Heart left ventricle (tissue), 13 donors: ENCODE results near the gene ADAM19.

Experiments used
- CTCF ChIP-seq, 12 donors: fragments of 200-600 bp; sonication (generic) in 4 of 12; IDR thresholded peaks; one replicate each; pipeline versions ENCODE4 v1.5.0 to v1.8.0; 2018 to 2022; ENCODE audit warnings: antibody characterized with exemption in 12 of 12, mild to moderate bottlenecking in 5 of 12
- POLR2A ChIP-seq, 2 donors: fragments of 450-650 bp; IDR thresholded peaks; one replicate each; pipeline ENCODE4 v1.6.1; 2017; ENCODE audit warnings: antibody characterized with exemption in 2 of 2, mild to moderate bottlenecking in 2 of 2, moderate library complexity in 2 of 2
- donor health status: ischemic (EF 13 %, LVEDD 7.1; RV severe dilation, severe dysfunction).
- donor health status: DM: no; HTN: yes; CAD: no.
- donor health status: DM: no; HTN: no; CAD: no.
- donor health status: ischemic (EF 25% LVEDD 6.9; RV normal size, moderate dysfunction).
- donor health status: ischemic (EF 25% LVEDD 5.7; RV mildly dilated, moderate dysfunction).
- donor health status: ischemic (EF 35%, LVEDD 5.7; RV mildly dilated, moderate dysfunction).
- donor health status: nonischemic (EF 11% LVEDD 7.7; RV severe dilation, severe dysfunction).
- donor health status: DM: yes; HTN: yes; CAD: no.
- donor health status: PGD.
- donor health status: ischemic (EF 29% LVEDD 5.4; RV normal size, mild dysfunction).
- donor health status: nonischemic (EF 23%, LVEDD 6.1; RV moderate dilation, normal function).

- TF ChIP-seq CTCF (IDR thresholded peaks at IDR 0.05), result no peak
- TF ChIP-seq POLR2A (IDR thresholded peaks at IDR 0.05), result no peak
Measured at GRCh38 chr5:157509587-157509986, 66.0 kb downstream of the ADAM19 start.
